Trophoblast cell (in vitro differentiated cells and primary cell): Measurements from ENCODE around the gene TMEM154.
A peak's percentile ranks its signal among the peaks of the same experiment; 100 is the strongest.

Experiments
- DNase-seq, 2 donors: peaks; one replicate each; pipeline ENCODE4 v3.0.0-alpha.2; 2016
- H2AFZ ChIP-seq: 2 replicates; pipeline ENCODE4 v1.6.1; 2013; ENCODE audit warnings: low read length, moderate library complexity, mild to moderate bottlenecking; ENCODE audit not compliant: insufficient read depth, poor library complexity
- H2AK5ac ChIP-seq: 2 replicates; pipeline ENCODE4 v1.6.1; 2013; ENCODE audit warnings: mild to moderate bottlenecking, low read length
- H2BK120ac ChIP-seq: 2 replicates; pipeline ENCODE4 v1.6.1; 2013; ENCODE audit warnings: low read length, mild to moderate bottlenecking, moderate library complexity; ENCODE audit not compliant: insufficient read depth, poor library complexity
- H2BK12ac ChIP-seq: 2 replicates; pipeline ENCODE4 v1.6.1; 2013; ENCODE audit warnings: mild to moderate bottlenecking, low read length, moderate library complexity
- H2BK5ac ChIP-seq: 2 replicates; pipeline ENCODE4 v1.6.1; 2013; ENCODE audit warnings: low read length, low read depth, moderate library complexity, mild to moderate bottlenecking; ENCODE audit not compliant: poor library complexity
- H3K14ac ChIP-seq: 2 replicates; pipeline ENCODE4 v1.6.1; 2013; ENCODE audit warnings: mild to moderate bottlenecking, low read length
- H3K18ac ChIP-seq: 2 replicates; pipeline ENCODE4 v1.6.1; 2013; ENCODE audit warnings: mild to moderate bottlenecking, low read length
- H3K23ac ChIP-seq: 2 replicates; pipeline ENCODE4 v1.6.1; 2013; ENCODE audit warnings: low read length
- H3K27ac ChIP-seq: 2 replicates; pipeline ENCODE4 v1.5.1; 2013; ENCODE audit warnings: low read depth, mild to moderate bottlenecking, inconsistent platforms, low read length, moderate library complexity
- H3K27me3 ChIP-seq: 2 replicates; pipeline ENCODE4 v1.6.1; 2013; ENCODE audit warnings: inconsistent platforms, mild to moderate bottlenecking, low read length, moderate library complexity; ENCODE audit not compliant: insufficient read depth
- H3K36me3 ChIP-seq, 2 experiments: 1 replicate in 1 of 2; 2 replicates in 1 of 2; pipeline ENCODE4 v1.6.1; 2013; ENCODE audit warnings: low read length in 2 of 2, mild to moderate bottlenecking in 2 of 2, moderate library complexity in 1 of 2; ENCODE audit not compliant: insufficient read depth in 2 of 2, control insufficient read depth in 1 of 2
- H3K4ac ChIP-seq: 2 replicates; pipeline ENCODE4 v1.6.1; 2013; ENCODE audit warnings: low read depth, mild to moderate bottlenecking, low read length, moderate library complexity
- H3K4me1 ChIP-seq, 2 experiments: 1 replicate in 1 of 2; 2 replicates in 1 of 2; pipeline ENCODE4 v1.6.1; 2013; ENCODE audit warnings: low read length in 2 of 2, mild to moderate bottlenecking in 2 of 2, moderate library complexity in 1 of 2; ENCODE audit not compliant: insufficient read depth in 2 of 2, control insufficient read depth in 1 of 2
- H3K4me2 ChIP-seq: 2 replicates; pipeline ENCODE4 v1.6.1; 2013; ENCODE audit warnings: inconsistent platforms, mild to moderate bottlenecking, low read length, moderate library complexity
- H3K4me3 ChIP-seq: 2 replicates; pipeline ENCODE4 v1.5.1; 2013; ENCODE audit warnings: mild to moderate bottlenecking, low read depth, low read length, inconsistent platforms
- H3K79me1 ChIP-seq: one replicate; pipeline ENCODE4 v1.6.1; 2013; ENCODE audit warnings: low read length
- H3K79me2 ChIP-seq: 2 replicates; pipeline ENCODE4 v1.6.1; 2013; ENCODE audit warnings: low read length, mild to moderate bottlenecking; ENCODE audit not compliant: control insufficient read depth, insufficient read depth, poor library complexity
- H3K9ac ChIP-seq: 2 replicates; pipeline ENCODE4 v1.6.1; 2013; ENCODE audit warnings: mild to moderate bottlenecking, low read length
- H3K9me3 ChIP-seq: 2 replicates; pipeline ENCODE4 v1.6.1; 2013; ENCODE audit warnings: low read depth, mild to moderate bottlenecking, control low read depth, inconsistent platforms, low read length; ENCODE audit not compliant: insufficient read depth
- H4K12ac ChIP-seq: 2 replicates; pipeline ENCODE4 v1.6.1; 2013; ENCODE audit warnings: low read depth, mild to moderate bottlenecking, low read length, moderate library complexity
- H4K8ac ChIP-seq: 2 replicates; pipeline ENCODE4 v1.6.1; 2013; ENCODE audit warnings: low read depth, mild to moderate bottlenecking, low read length, moderate library complexity
- H4K91ac ChIP-seq: one replicate; pipeline ENCODE4 v1.6.1; 2013; ENCODE audit warnings: low read depth, mild to moderate bottlenecking, low read length, moderate library complexity
- WGBS: extraction: QIAGEN DNeasy Blood & Tissue Kit; methylation state at CpG from one replicate; pipeline ENCODE4 v1.1.7; 2013; ENCODE audit warnings: missing lambda C conversion rate; ENCODE audit not compliant: insufficient read length, insufficient coverage; ENCODE audit errors: extremely low coverage; 5-methylcytosine and 5-hydroxymethylcytosine counted together

Gene TMEM154

DNA sequence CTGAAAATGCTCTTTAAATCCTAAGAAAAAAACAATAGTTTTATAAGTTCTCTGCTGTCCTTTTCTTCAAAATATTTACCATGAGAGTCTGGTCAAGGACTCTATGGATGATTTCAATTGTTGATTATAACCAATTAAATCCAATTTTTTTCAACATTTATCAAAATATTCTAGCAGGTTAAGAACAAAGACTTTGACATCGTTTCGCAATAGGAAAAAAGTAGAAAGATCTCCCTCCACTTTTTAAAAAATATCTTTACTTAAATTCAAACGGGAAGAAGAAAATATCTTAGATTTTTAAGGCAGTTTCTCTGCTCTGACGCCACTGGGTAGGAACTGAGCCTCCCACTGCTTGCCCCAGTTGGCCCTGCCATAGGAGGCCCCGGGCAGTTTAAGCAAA is 44.7 kb upstream of the TMEM154 start:
- H4K91ac ChIP-seq, result no peak overlapping the region
- no peaks in the 10 kb centered on the region for H3K4me1 ChIP-seq
- no peaks in the 10 kb centered on the region for H3K9me3 ChIP-seq
- no peak overlapping the region for H4K8ac ChIP-seq
- no peak overlapping the region for H3K14ac ChIP-seq
- DNase-seq, result no peak
- H2AK5ac ChIP-seq, result no peak overlapping the region
- H3K4ac ChIP-seq, result no peak overlapping the region
- H2BK120ac ChIP-seq, result no peak overlapping the region
- H3K27ac ChIP-seq, result no peak overlapping the region
- no peaks in the 10 kb centered on the region for H3K79me1 ChIP-seq
- no CpG with 5 or more reads among the region's 5 CpGs for WGBS
- no peak overlapping the region for H2AFZ ChIP-seq
- H2BK12ac ChIP-seq, result no peak overlapping the region
- H3K4me2 ChIP-seq, result no peak overlapping the region
- no peak overlapping the region for H3K18ac ChIP-seq
- H3K79me2 ChIP-seq, result no peaks in the 10 kb centered on the region
- no peak overlapping the region for H3K4me3 ChIP-seq
- no peak overlapping the region for H2BK5ac ChIP-seq
- H3K23ac ChIP-seq, result no peak overlapping the region
- H3K9ac ChIP-seq, result no peak overlapping the region
- no peaks in the 10 kb centered on the region for H3K36me3 ChIP-seq
- H3K27me3 ChIP-seq, result no peaks in the 10 kb centered on the region
- no peak overlapping the region for H4K12ac ChIP-seq

GRCh38 chr4:152723236-152723635 is 43.4 kb upstream of the TMEM154 start:
- no peak overlapping the region for H2AFZ ChIP-seq
- H4K91ac ChIP-seq, result no peak overlapping the region
- H3K36me3 ChIP-seq, result no peaks in the 10 kb centered on the region
- no peak overlapping the region for H3K4me2 ChIP-seq
- no peaks in the 10 kb centered on the region for H3K79me1 ChIP-seq
- H3K18ac ChIP-seq, result no peak overlapping the region
- no peak overlapping the region for H3K14ac ChIP-seq
- H2BK12ac ChIP-seq, result no peak overlapping the region
- H3K4me1 ChIP-seq, result no peaks in the 10 kb centered on the region
- no peaks in the 10 kb centered on the region for H3K9me3 ChIP-seq
- H4K8ac ChIP-seq, result no peak overlapping the region
- no peak overlapping the region for H2BK120ac ChIP-seq
- H3K27ac ChIP-seq, result no peak overlapping the region
- no peak overlapping the region for H4K12ac ChIP-seq
- H3K9ac ChIP-seq, result no peak overlapping the region
- H3K4ac ChIP-seq, result no peak overlapping the region
- WGBS, result no CpG with 5 or more reads among the region's 3 CpGs
- DNase-seq, result peak in 1 of 2 donors; percentile 9
- H3K23ac ChIP-seq, result no peak overlapping the region
- no peak overlapping the region for H2BK5ac ChIP-seq
- no peak overlapping the region for H2AK5ac ChIP-seq
- no peak overlapping the region for H3K4me3 ChIP-seq
- H3K27me3 ChIP-seq, result no peaks in the 10 kb centered on the region
- no peaks in the 10 kb centered on the region for H3K79me2 ChIP-seq

- WGBS, result no CpG with 5 or more reads among the region's 24 CpGs
- H3K14ac ChIP-seq, result no peak overlapping the region
- no peak overlapping the region for H4K8ac ChIP-seq
- H2BK12ac ChIP-seq, result no peak overlapping the region
- H2BK5ac ChIP-seq, result no peak overlapping the region
- no peak overlapping the region for H3K9ac ChIP-seq
- H2BK120ac ChIP-seq, result no peak overlapping the region
- peaks cover 1% of the 10 kb centered on the region for H3K9me3 ChIP-seq
- H3K79me1 ChIP-seq, result no peaks in the 10 kb centered on the region
- no peak overlapping the region for H4K91ac ChIP-seq
- no peak overlapping the region for H3K4me3 ChIP-seq
- no peak overlapping the region for H4K12ac ChIP-seq
- H2AK5ac ChIP-seq, result no peak overlapping the region
- H3K36me3 ChIP-seq, result no peaks in the 10 kb centered on the region
- no peaks in the 10 kb centered on the region for H3K4me1 ChIP-seq
- H3K27ac ChIP-seq, result no peak overlapping the region
- DNase-seq, result no peak
- no peaks in the 10 kb centered on the region for H3K79me2 ChIP-seq
- no peak overlapping the region for H3K23ac ChIP-seq
- H3K27me3 ChIP-seq, result no peaks in the 10 kb centered on the region
- no peak overlapping the region for H2AFZ ChIP-seq
- no peak overlapping the region for H3K4ac ChIP-seq
- no peak overlapping the region for H3K4me2 ChIP-seq
- no peak overlapping the region for H3K18ac ChIP-seq
Observed at GRCh38 chr4:152719801-152720556, 40.2 kb upstream of the TMEM154 start.

- Histone ChIP-seq H3K79me1 (no peaks in the 10 kb centered on the region), H3K4me2 (no peak overlapping the region), H3K23ac (no peak overlapping the region), H3K79me2 (no peaks in the 10 kb centered on the region), H2AK5ac (no peak overlapping the region), H2BK120ac (no peak overlapping the region), H4K12ac (no peak overlapping the region), H2BK12ac (no peak overlapping the region), H4K91ac (no peak overlapping the region), H3K4ac (no peak overlapping the region), H3K9me3 (peaks cover 3% of the 10 kb centered on the region), H3K27me3 (no peaks in the 10 kb centered on the region), H3K14ac (no peak overlapping the region), H4K8ac (no peak overlapping the region), H2AFZ (no peak overlapping the region), H3K4me3 (no peak overlapping the region), H2BK5ac (no peak overlapping the region), H3K4me1 (no peaks in the 10 kb centered on the region), H3K36me3 (no peaks in the 10 kb centered on the region), H3K9ac (no peak overlapping the region), H3K18ac (no peak overlapping the region), H3K27ac (no peak overlapping the region)
- no peak for DNase-seq
- no CpG with 5 or more reads among the region's 1 CpG for WGBS
Observed at GRCh38 chr4:152719291-152719690, 39.5 kb upstream of the TMEM154 start.
